CD4-positive, alpha-beta T cell treated with Interferon alpha-2 for 1 hour (primary cell): Measurements from ENCODE around the gene SPAG4.

Experiments
- DNase-seq, 2 donors: peaks; one replicate each; pipeline ENCODE4 v3.0.0-alpha.2; 2020 to 2022

The SPAG4 gene

GRCh38 chr20:35660122-35660937 lies 44.7 kb downstream of the SPAG4 start:
- DNase-seq: no peak

GRCh38 chr20:35661053-35661452 lies 45.4 kb downstream of the SPAG4 start:
- peak in 1 of 2 donors; percentile 75 for DNase-seq

DNA sequence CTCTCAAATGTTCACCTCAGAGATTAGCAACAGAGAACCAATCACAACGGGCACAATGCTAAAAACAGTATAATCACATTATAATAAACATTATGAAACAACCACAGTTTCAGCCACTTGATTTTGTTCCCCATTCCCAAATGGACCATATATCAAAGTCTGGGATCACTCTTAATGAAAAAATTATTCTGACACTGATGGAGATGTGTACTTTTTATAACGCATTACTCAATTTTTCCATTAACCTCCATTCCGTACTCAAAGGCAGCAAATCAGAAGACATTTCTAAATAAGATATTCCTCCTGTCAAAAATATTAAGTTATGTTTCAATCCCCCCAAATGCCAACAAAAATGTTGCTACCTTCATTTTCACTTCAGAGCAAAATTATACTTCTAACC lies 46.3 kb downstream of the SPAG4 start:
- DNase-seq: no peak

DNA sequence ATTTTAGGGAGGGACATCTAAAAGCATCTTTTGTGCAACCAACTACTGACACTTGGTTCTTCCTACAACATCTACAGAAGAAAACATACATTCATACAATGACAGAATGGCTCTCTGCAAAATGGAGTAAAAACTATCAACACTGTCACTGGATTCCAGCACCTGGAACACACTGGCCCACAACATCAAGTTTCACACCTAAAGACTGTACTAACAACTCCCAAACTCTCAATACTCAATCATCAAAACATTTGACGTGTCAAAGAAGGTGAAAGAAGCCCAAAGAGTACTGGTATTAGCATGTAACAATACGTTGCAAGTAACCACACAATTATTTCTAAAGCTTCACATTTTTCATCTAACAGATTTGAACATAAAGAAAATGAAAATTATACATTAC lies 46.9 kb downstream of the SPAG4 start:
- no peak for DNase-seq

DNA sequence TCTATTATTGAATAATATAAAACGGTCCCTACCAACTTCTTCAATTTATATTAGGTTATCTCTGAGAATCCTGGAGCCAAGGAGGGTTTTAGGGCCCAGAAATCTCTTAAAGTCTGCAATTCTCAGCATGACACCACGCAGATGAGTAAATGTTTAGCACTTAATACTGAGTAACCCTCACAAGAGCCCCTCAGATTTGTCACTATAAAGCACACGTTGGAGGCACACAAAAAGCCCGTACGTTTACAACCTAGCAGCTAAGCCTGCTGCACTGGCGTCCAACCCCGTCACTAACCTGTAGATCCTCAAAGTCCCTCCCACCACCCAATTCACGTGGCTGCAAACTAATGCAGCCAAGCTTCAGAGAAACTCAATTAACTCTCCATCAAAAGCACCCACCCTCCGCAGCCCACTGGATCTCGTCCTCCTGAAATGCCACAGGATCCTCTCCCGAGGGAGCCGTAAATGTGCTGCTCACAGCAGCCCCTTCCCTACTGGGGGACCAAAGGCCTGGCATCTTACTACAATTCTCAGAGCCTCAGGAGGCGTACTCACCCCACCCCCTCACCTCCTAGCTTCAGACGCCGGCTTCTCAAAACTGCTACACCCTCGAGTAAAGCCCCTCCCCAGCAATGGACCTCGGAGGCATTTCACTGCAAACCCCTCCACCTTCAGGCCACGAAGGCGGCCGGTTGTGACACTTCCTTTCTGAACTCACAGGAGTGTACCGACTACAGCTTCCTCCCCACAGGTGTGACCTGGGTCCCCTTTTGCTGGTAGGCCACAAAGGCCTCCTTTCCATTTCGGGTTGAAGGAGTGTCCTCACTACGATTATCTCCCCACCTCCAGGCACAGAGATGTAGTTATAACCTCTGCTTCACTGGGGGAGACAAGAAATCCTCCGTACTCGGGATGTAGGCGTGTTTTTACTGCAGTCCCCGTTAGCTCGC lies 48.2 kb downstream of the SPAG4 start:
- DNase-seq: peak; percentile 81

DNA sequence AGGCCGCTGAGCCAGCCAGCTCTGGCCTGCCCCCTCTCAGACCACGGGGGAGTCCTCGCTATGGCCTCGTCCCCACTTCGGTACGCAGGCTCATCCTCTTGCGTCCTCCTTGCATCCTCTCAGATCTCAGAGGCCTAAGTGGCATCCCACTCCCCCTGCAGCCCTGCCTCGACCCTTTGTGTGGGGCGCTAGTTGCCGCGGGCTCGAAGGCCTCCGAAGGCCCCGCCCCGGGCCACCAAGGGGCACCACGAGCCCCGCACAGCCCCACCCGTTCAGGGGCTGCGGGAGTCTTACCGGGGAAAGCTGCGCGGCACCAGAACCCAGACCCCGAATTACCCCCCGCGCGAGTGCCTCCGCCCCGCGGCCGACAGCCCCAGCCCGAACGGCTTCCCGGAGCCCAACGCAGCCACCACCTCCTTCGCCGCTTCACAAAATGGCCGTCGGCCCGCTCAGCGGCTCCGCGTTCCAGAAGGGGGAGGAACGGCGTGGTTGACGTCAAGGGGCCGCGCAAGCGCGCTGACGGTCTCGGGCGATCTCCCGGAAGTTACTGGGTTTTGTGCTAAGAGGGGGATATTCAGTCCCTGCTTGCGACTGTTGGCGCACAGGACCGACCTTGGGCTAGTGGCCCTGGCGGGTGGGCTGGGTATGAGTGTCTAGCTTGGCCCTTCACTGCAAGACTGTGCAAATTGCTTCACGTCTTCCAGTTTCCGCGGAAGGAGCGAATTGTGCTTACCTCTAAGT lies 49.0 kb downstream of the SPAG4 start, which contains the start of the genes CPNE1 and RBM12:
CPNE1 (minus strand) TSS at position 435 of the 741 bp plus-strand sequence. CDS start 31,977 bp downstream, outside the sequence.
RBM12 (minus strand) TSS at position 435 of the 741 bp plus-strand sequence. CDS start 9,578 bp downstream, outside the sequence.
- DNase-seq: peak; percentile 94 to 95

DNA sequence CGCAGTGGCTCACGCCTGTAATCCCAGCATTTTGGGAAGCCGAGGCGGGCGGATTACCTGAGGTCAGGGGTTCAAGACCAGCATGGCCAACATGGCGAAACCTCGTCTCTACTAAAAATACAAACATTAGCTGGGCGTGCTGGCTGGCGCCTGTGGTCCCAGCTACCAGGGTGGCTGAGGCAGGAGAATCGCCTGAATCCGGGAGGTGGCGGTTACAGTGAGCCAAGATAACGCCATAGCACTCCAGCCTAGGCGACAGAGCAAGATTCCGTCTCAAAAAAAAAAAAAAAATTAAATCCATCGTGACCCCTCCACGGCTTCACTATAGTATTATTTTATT lies 50.3 kb downstream of the SPAG4 start:
- DNase-seq: no peak

GRCh38 chr20:35669221-35669620 lies 53.6 kb downstream of the SPAG4 start:
- DNase-seq: no peak

- no peak for DNase-seq
Measured at GRCh38 chr20:35669681-35670080, 54.1 kb downstream of the SPAG4 start.
